Raji (cell line): ENCODE data around the gene GHRHR.

Source experiments
- POLR2A ChIP-seq: IDR thresholded peaks from 2 replicates; pipeline ENCODE4 v1.6.1; 2011; ENCODE audit warnings: low read depth, low read length, control low read depth; ENCODE audit not compliant: insufficient read depth

GHRHR gene

GRCh38 chr7:30996883-30997282 is 33.1 kb downstream of the GHRHR start:
- TF ChIP-seq POLR2A, result no peak

- TF ChIP-seq POLR2A, result no peak
These were observed 33.6 kb downstream of the GHRHR start for GRCh38 chr7:30997316-30997715.

- no peak for TF ChIP-seq POLR2A
These were observed 34.4 kb downstream of the GHRHR start for GRCh38 chr7:30998180-30998579.

GRCh38 chr7:31000161-31000693 is 36.5 kb downstream of the GHRHR start:
- no peak for TF ChIP-seq POLR2A

GRCh38 chr7:31000779-31001178 is 37.0 kb downstream of the GHRHR start:
- TF ChIP-seq POLR2A, result no peak

GRCh38 chr7:31002256-31002655 is 38.5 kb downstream of the GHRHR start:
- no peak for TF ChIP-seq POLR2A

GRCh38 chr7:31003097-31003496 is 39.3 kb downstream of the GHRHR start:
- no peak for TF ChIP-seq POLR2A

- no peak for TF ChIP-seq POLR2A
These were observed 40.0 kb downstream of the GHRHR start for GRCh38 chr7:31003721-31004120.

- TF ChIP-seq POLR2A, result no peak
These were observed 40.6 kb downstream of the GHRHR start for GRCh38 chr7:31004393-31004792.

- no peak for TF ChIP-seq POLR2A
These were observed 43.1 kb downstream of the GHRHR start for GRCh38 chr7:31006857-31007256.

- TF ChIP-seq POLR2A, result no peak
These were observed 43.9 kb downstream of the GHRHR start for GRCh38 chr7:31007634-31008033.

- TF ChIP-seq POLR2A, result no peak
These were observed 51.1 kb downstream of the GHRHR start for GRCh38 chr7:31014826-31015225.

- no peak for TF ChIP-seq POLR2A
These were observed 53.4 kb downstream of the GHRHR start for GRCh38 chr7:31017032-31017675.

- no peak for TF ChIP-seq POLR2A
These were observed 54.0 kb downstream of the GHRHR start for GRCh38 chr7:31017721-31018120.

GRCh38 chr7:31019509-31019908 is 55.8 kb downstream of the GHRHR start:
- TF ChIP-seq POLR2A, result no peak

GRCh38 chr7:31020161-31020560 is 56.4 kb downstream of the GHRHR start:
- TF ChIP-seq POLR2A, result no peak

- TF ChIP-seq POLR2A, result no peak
These were observed 56.9 kb downstream of the GHRHR start for GRCh38 chr7:31020652-31021051.

GRCh38 chr7:31022117-31022516 is 58.4 kb downstream of the GHRHR start:
- no peak for TF ChIP-seq POLR2A

- no peak for TF ChIP-seq POLR2A
These were observed 59.0 kb downstream of the GHRHR start for GRCh38 chr7:31022726-31023125.
